CD4-positive, alpha-beta T cell (primary cell): ENCODE measurements around the gene GALNT18. TPM values are rescaled to one million over a fixed set of nuclear protein-coding genes. Genes with fewer than 3 reads are reported as not detected.

Experiments used
- ATAC-seq: fragments of 200-7000 bp; cut with Tn5 transposase; one replicate; pipeline ENCODE4 v1.10.0; 2022; ENCODE audit warnings: mild to moderate bottlenecking; ENCODE audit not compliant: poor library complexity
- CTCF ChIA-PET: fragments of 350-600 bp; sonication (Branson Sonifier 250); formaldehyde crosslinking; loops from one replicate; lab custom pipeline; 2021; ENCODE audit warnings: antibody characterized with exemption, inconsistent platforms; lab: Charles Lee
- POLR2A ChIA-PET: fragments of 350-600 bp; sonication (Branson Sonifier 250); formaldehyde crosslinking; loops from one replicate; lab custom pipeline; 2021; ENCODE audit warnings: antibody characterized with exemption, inconsistent platforms; lab: Charles Lee
- DNase-seq, 14 experiments: peaks; one replicate each; pipeline ENCODE4 v3.0.0-alpha.2; 2013 to 2020; ENCODE audit warnings: mixed read lengths in 2 of 14
- H3K27ac ChIP-seq, 2 donors: one replicate each; pipeline versions ENCODE4 v1.5.1 to v1.7.0; 2013; ENCODE audit warnings: low read length in 2 of 2, low read depth in 1 of 2, mild to moderate bottlenecking in 1 of 2
- H3K27me3 ChIP-seq, 2 experiments: 1 replicate in 1 of 2; 2 replicates in 1 of 2; pipeline versions ENCODE4 v1.6.1 to v1.7.0; 2013; ENCODE audit warnings: low read length in 2 of 2, control low read depth in 1 of 2, mild to moderate bottlenecking in 1 of 2, moderate library complexity in 1 of 2; ENCODE audit not compliant: insufficient read depth in 2 of 2, control insufficient read depth in 1 of 2
- H3K36me3 ChIP-seq: one replicate; pipeline ENCODE4 v1.6.1; 2013; ENCODE audit warnings: low read length, control low read depth; ENCODE audit not compliant: insufficient read depth
- H3K4me1 ChIP-seq: one replicate; pipeline ENCODE4 v1.6.1; 2013; ENCODE audit warnings: low read length, control low read depth; ENCODE audit not compliant: insufficient read depth
- H3K4me3 ChIP-seq: one replicate; pipeline ENCODE4 v1.5.1; 2013; ENCODE audit warnings: mild to moderate bottlenecking, low read length, moderate library complexity
- H3K9me3 ChIP-seq, 2 experiments: 1 replicate in 1 of 2; 2 replicates in 1 of 2; pipeline versions ENCODE4 v1.6.1 to v1.7.0; 2013; ENCODE audit warnings: low read length in 2 of 2, mild to moderate bottlenecking in 2 of 2, control low read depth in 1 of 2, moderate library complexity in 1 of 2; ENCODE audit not compliant: control insufficient read depth in 1 of 2, insufficient read depth in 1 of 2
- H3K27ac Mint-ChIP-seq: one replicate; pipeline ENCODE4 v1.8.0; 2020; ENCODE audit warnings: mixed read lengths
- H3K27me3 Mint-ChIP-seq: one replicate; pipeline ENCODE4 v1.8.0; 2021; ENCODE audit warnings: mixed read lengths
- H3K36me3 Mint-ChIP-seq: one replicate; pipeline ENCODE4 v1.8.0; 2021; ENCODE audit warnings: low read depth, mixed read lengths
- H3K4me1 Mint-ChIP-seq: one replicate; pipeline ENCODE4 v1.8.0; 2021; ENCODE audit warnings: low read depth, mixed read lengths
- H3K4me3 Mint-ChIP-seq: one replicate; pipeline ENCODE4 v1.8.0; 2020; ENCODE audit warnings: mild to moderate bottlenecking, mixed read lengths
- H3K9me3 Mint-ChIP-seq: one replicate; pipeline ENCODE4 v1.8.0; 2020; ENCODE audit warnings: mixed read lengths
- intact Hi-C, 2 experiments: fragments of 100-400 bp; cut with DNase I in 1 of 2; cut with micrococcal nuclease in 1 of 2; formaldehyde crosslinking; loops; one replicate each; pipeline versions ENCODE4 v1.15.1 to v1.9.0; 2023 to 2025; cut with DNase I, micrococcal nuclease
- total RNA-seq, 174 experiments: library from RNA in 2 of 174; stranded (reverse) in 2 of 174; gene quantifications; one replicate each; pipeline ENCODE4 v1.2.3 and lab custom pipeline; 2021 to 2026
- TF ChIP-seq, protein P1 (sequence below): fragments of 200-600 bp; IDR thresholded peaks from one replicate; pipeline ENCODE4 v1.8.0; 2022; ENCODE audit warnings: antibody characterized with exemption, mild to moderate bottlenecking

Gene GALNT18
- total RNA-seq, 2 experiments from 2014 or later = 0.08 TPM; not detected in 1

DNA sequence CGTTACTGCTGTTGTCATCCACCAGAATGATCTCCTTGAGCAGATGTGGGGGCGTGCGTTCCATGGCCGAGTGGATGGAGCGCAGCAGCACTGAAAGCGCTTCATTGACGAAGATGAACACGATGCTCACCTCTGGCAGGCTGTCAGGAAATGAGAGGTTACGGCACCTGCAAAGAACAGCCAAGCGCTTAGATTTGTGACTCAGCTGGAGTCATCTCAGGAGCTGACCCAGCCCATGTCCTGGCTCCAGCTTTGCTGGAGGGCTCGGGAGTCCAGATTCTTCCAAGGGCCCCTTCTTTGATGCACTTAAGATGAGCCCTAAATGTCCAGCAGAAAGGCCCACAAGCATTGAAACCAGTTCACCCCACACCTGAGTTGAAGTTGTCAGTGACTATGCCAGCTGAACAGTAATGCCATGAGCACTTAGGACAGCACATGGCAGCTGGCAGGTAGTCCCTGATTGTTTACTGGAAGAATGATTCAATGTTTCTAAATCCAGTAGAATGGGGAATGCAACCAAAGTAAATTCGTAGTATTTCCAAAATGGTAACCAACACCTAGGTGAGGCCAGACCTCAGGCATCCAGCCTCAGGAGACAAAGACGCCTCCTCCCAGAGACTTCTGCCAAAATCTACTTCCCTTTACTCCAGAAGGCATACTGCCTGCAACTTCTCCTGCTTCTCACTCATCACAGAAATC is 189.0 kb downstream of the GALNT18 start:
- intact Hi-C loops = no loop called here
- Histone ChIP-seq H3K4me1 (no peaks in the 10 kb centered on the region), H3K4me3 (no peak overlapping the region), H3K27me3 (peaks cover 0 to 6% of the 10 kb centered on the region in 2 experiments), H3K9me3 (no peaks in the 10 kb centered on the region), H3K36me3 (no peaks in the 10 kb centered on the region), H3K27ac (no peak overlapping the region)
- Mint-ChIP-seq H3K27ac (no peak overlapping the region), H3K9me3 (no peaks in the 10 kb centered on the region), H3K4me1 (no peaks in the 10 kb centered on the region), H3K4me3 (no peak overlapping the region), H3K27me3 (no peaks in the 10 kb centered on the region), H3K36me3 (no peaks in the 10 kb centered on the region)
- no peak for DNase-seq
- TF ChIP-seq, protein P1, sequence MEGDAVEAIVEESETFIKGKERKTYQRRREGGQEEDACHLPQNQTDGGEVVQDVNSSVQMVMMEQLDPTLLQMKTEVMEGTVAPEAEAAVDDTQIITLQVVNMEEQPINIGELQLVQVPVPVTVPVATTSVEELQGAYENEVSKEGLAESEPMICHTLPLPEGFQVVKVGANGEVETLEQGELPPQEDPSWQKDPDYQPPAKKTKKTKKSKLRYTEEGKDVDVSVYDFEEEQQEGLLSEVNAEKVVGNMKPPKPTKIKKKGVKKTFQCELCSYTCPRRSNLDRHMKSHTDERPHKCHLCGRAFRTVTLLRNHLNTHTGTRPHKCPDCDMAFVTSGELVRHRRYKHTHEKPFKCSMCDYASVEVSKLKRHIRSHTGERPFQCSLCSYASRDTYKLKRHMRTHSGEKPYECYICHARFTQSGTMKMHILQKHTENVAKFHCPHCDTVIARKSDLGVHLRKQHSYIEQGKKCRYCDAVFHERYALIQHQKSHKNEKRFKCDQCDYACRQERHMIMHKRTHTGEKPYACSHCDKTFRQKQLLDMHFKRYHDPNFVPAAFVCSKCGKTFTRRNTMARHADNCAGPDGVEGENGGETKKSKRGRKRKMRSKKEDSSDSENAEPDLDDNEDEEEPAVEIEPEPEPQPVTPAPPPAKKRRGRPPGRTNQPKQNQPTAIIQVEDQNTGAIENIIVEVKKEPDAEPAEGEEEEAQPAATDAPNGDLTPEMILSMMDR = no peak
- POLR2A ChIA-PET = no interaction called here
- CTCF ChIA-PET = no interaction called here
- ATAC-seq = no peak

DNA sequence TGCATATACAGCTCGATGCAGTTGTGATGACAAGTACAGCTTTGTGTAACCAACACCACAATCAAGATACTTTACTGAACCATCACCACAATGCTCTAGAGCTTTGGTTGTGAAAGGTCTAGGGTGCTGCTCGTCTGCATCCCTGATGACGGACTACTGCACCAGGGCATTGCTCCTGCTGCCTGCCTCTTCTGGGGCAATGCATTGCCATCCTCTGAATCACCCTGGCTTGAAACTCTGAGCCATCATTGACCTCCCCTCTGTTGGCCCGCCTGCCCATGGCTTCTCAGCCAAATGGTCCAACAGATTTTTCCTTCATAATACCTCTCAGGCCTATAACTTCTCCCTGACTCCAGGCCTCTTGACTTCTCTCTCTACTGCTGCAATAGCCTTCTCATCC is 191.4 kb downstream of the GALNT18 start:
- Mint-ChIP-seq H3K4me1 (no peaks in the 10 kb centered on the region), H3K4me3 (no peak overlapping the region), H3K27me3 (no peaks in the 10 kb centered on the region), H3K9me3 (no peaks in the 10 kb centered on the region), H3K36me3 (no peaks in the 10 kb centered on the region), H3K27ac (no peak overlapping the region)
- POLR2A ChIA-PET = no interaction called here
- intact Hi-C loops = no loop called here
- Histone ChIP-seq H3K9me3 (no peaks in the 10 kb centered on the region), H3K4me1 (no peaks in the 10 kb centered on the region), H3K27ac (no peak overlapping the region), H3K27me3 (peaks cover 0 to 2% of the 10 kb centered on the region in 2 experiments), H3K36me3 (no peaks in the 10 kb centered on the region), H3K4me3 (no peak overlapping the region)
- TF ChIP-seq, protein P1 = no peak
- CTCF ChIA-PET = no interaction called here
- DNase-seq (no peak), ATAC-seq (no peak)

DNA sequence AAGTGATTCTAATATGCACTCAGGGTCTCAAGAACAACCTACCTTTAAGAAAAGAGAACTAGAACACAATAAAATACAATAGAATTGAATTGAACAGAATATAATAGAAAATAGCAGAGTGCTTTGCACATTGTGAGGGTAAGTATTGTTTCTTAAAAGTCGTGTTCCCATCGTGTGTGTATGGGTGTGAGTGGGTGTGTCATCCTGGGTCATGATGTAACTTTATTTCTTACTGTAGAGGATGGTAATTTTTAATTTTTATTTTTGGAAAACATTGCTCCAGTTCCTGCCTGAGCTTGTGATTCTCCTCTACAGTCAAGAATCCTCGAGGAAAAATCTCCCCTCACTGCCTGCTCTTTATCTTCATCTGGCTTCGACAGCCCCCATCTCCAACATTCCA is 193.1 kb downstream of the GALNT18 start:
- H3K36me3 ChIP-seq = no peaks in the 10 kb centered on the region
- H3K4me3 ChIP-seq = no peak overlapping the region
- H3K27ac ChIP-seq = no peak overlapping the region
- intact Hi-C loops = no loop called here
- Mint-ChIP-seq H3K36me3 (no peaks in the 10 kb centered on the region), H3K4me3 (no peak overlapping the region), H3K9me3 (no peaks in the 10 kb centered on the region), H3K4me1 (no peaks in the 10 kb centered on the region), H3K27me3 (no peaks in the 10 kb centered on the region), H3K27ac (no peak overlapping the region)
- DNase-seq (no peak), ATAC-seq (no peak)
- peaks cover 0 to 2% of the 10 kb centered on the region in 2 experiments for H3K27me3 ChIP-seq
- ChIA-PET POLR2A (no interaction called here), CTCF (no interaction called here)
- no peaks in the 10 kb centered on the region for H3K4me1 ChIP-seq
- TF ChIP-seq, protein P1 = no peak
- H3K9me3 ChIP-seq = no peaks in the 10 kb centered on the region
